Stomach smooth muscle (tissue), 2 donors: ENCODE data around the gene OR51I2.

ENCODE experiments used
- H3K27ac ChIP-seq: one replicate; pipeline ENCODE4 v1.7.0; 2013; ENCODE audit warnings: mild to moderate bottlenecking, low read length, inconsistent platforms
- H3K27me3 ChIP-seq, 2 donors: one replicate each; pipeline ENCODE4 v1.7.0; 2013; ENCODE audit warnings: low read length in 2 of 2; ENCODE audit not compliant: insufficient read depth in 2 of 2, control insufficient read depth in 1 of 2
- H3K36me3 ChIP-seq, 2 donors: one replicate each; pipeline ENCODE4 v1.7.0; 2013; ENCODE audit warnings: low read length in 2 of 2; ENCODE audit not compliant: control insufficient read depth in 2 of 2, insufficient read depth in 2 of 2
- H3K4me1 ChIP-seq: one replicate; pipeline ENCODE4 v1.7.0; 2013; ENCODE audit warnings: low read length; ENCODE audit not compliant: control insufficient read depth, insufficient read depth
- H3K4me3 ChIP-seq, 2 donors: one replicate each; pipeline ENCODE4 v1.7.0; 2013; ENCODE audit warnings: low read length in 2 of 2
- H3K9ac ChIP-seq, 2 donors: one replicate each; pipeline ENCODE4 v1.7.0; 2013; ENCODE audit warnings: low read length in 2 of 2, mild to moderate bottlenecking in 1 of 2
- H3K9me3 ChIP-seq, 2 donors: one replicate each; pipeline ENCODE4 v1.7.0; 2013; ENCODE audit warnings: low read length in 2 of 2; ENCODE audit not compliant: control insufficient read depth in 2 of 2
- donor health status: healthy.
- donor health status: Pancreatic carcinoma.

OR51I2 gene

DNA sequence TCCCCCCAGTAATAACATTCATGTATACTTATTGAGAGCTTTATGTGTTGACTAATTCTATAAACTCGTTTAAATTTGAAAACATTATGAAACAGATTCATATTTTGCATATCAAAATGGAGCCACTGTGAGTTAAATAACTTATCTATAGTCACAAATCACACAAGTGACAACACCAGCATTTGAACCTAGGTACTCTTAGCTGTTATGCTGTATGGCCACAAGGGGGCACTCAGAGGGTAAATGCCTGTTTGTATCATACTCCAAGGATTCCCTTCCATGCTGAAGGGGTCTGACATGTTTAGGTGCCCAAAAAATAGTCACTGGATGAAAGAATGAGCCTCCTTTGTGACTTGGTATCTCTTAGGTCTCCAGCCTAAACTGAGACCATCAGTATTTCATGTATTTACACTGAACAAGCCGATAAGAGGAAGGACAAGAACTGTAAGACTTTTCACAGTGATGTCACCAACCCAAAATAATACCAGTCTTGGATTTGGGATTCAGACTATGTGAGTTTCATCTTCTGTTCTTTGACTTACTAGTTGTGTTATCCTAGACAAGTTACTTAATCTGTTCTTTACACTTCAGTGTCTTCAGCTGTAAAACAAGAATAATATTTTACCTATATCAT lies 27.2 kb downstream of the OR51I2 start:
- no peaks in the 10 kb centered on the region for H3K36me3 ChIP-seq
- H3K27ac ChIP-seq: no peak overlapping the region
- no peaks in the 10 kb centered on the region for H3K27me3 ChIP-seq
- H3K9me3 ChIP-seq: no peaks in the 10 kb centered on the region
- no peaks in the 10 kb centered on the region for H3K4me1 ChIP-seq
- H3K4me3 ChIP-seq: no peak overlapping the region
- H3K9ac ChIP-seq: no peak overlapping the region

DNA sequence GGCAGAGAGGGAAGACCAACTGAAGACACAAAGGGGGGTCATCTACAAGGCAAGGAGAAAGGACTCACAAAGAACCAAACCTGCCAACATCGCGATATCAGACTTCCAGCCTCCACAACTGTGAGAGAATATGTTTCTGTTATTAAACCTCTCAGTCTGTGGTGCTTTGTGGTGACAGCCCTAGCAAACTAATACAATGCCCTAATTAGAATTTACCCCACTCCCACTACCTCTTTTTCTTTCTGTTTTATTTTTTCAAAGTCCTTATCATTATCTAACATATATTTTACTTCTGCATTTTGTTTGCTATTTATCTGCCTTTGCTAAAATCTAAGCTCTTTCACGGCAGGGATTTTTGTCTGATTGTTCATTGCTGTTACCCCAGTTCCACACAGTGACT lies 36.9 kb downstream of the OR51I2 start:
- Histone ChIP-seq H3K4me1 (no peaks in the 10 kb centered on the region), H3K27ac (no peak overlapping the region), H3K4me3 (no peak overlapping the region), H3K9ac (no peak overlapping the region), H3K27me3 (no peaks in the 10 kb centered on the region), H3K9me3 (peaks cover 0 to 3% of the 10 kb centered on the region in 2 donors), H3K36me3 (no peaks in the 10 kb centered on the region)

DNA sequence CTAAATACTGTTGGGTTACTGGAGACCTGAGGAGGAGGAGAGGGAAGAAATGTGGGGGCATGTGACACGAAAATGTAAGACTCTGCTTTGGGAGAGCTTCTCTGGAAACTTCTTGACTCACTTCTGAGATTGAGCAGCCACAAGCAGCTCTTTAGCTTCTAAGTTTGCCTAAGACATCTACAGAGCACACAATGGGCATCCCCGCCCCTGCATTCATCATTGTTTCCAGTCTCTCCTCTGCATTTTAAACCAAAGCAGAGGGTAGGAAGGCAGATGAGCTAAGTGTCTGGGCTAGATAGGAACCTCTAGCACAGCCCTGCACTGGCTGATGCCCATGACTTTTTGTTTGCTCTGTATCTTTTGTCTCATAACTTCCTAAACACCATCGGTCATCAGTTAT lies 37.3 kb downstream of the OR51I2 start:
- Histone ChIP-seq H3K9ac (no peak overlapping the region), H3K9me3 (peaks cover 0 to 3% of the 10 kb centered on the region in 2 donors), H3K36me3 (no peaks in the 10 kb centered on the region), H3K4me1 (no peaks in the 10 kb centered on the region), H3K27me3 (no peaks in the 10 kb centered on the region), H3K27ac (no peak overlapping the region), H3K4me3 (no peak overlapping the region)

DNA sequence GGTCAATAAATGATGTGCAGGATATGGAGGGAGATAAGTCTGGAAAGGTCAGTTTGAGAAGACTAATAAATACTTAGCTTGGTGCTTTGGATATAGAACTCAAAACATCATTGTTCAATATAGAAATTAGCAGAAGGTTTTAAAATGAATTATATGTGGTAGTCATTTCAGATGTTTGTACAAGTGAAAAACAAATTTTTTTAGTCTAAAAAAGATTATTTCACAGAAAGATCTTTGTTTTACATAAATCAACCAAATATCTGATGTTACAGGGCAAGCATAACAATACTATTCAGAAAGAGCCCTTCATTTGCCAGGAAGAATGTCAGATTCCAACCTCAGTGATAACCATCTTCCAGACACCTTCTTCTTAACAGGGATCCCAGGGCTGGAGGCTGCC lies 39.3 kb downstream of the OR51I2 start, which contains the start of gene OR52D1:
Gene OR52D1, plus strand, starts transcription at position 301 of the 400 bp plus-strand sequence. Its CDS starts 22 bp downstream, at position 323.
- Histone ChIP-seq H3K27ac (no peak within 1 kb of the TSS), H3K36me3 (no peaks in the 10 kb centered on the region), H3K27me3 (no peaks in the 10 kb centered on the region), H3K9ac (no peak within 1 kb of the TSS), H3K9me3 (peaks cover 0 to 3% of the 10 kb centered on the region in 2 donors), H3K4me1 (no peaks in the 10 kb centered on the region), H3K4me3 (no peak within 1 kb of the TSS)

DNA sequence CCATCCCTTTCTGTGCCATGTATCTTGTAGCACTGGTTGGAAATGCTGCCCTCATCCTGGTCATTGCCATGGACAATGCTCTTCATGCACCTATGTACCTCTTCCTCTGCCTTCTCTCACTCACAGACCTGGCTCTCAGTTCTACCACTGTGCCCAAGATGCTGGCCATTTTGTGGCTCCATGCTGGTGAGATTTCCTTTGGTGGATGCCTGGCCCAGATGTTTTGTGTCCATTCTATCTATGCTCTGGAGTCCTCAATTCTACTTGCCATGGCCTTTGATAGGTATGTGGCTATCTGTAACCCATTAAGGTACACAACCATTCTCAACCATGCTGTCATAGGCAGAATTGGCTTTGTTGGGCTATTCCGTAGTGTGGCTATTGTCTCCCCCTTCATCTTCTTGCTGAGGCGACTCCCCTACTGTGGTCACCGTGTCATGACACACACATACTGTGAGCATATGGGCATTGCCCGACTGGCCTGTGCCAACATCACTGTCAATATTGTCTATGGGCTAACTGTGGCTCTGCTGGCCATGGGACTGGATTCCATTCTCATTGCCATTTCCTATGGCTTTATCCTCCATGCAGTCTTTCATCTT lies 39.8 kb downstream of the OR51I2 start:
- H3K36me3 ChIP-seq: no peaks in the 10 kb centered on the region
- H3K4me1 ChIP-seq: no peaks in the 10 kb centered on the region
- no peaks in the 10 kb centered on the region for H3K27me3 ChIP-seq
- H3K27ac ChIP-seq: no peak overlapping the region
- H3K9me3 ChIP-seq: no peaks in the 10 kb centered on the region
- H3K9ac ChIP-seq: no peak overlapping the region
- no peak overlapping the region for H3K4me3 ChIP-seq

DNA sequence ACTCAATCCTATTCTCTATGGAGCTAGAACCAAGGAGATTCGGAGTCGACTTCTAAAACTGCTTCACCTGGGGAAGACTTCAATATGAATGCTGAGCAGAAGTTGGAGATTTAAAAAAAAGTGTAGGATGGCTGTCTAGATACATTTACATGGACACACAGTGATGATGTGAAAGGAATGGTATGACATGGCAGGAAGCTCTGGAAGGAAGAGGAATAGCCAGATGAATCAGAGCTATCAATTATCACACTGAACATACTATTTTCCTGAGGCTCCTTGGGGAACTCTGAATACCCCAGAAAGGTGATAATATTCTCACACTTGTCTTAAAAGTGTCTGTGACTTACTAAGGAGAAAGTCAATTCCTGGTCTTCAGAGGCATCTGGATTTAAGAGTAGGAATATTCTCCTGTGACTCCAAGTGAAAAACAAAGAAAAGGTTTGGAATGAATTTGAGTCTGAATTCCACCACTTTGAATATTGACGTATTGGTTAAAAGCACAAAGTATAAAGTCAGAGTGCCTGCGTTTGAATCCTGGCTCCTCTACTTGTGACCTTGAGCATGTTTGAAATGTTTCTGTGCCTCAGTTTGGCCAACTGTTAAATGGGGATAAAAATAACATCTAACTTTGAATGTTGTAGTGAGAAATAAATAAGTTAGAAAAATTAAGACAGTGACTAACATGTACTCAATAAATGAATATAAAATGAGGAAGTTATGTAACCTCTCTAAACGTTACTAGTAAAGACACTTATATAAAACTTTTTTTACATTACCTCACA lies 40.6 kb downstream of the OR51I2 start:
- H3K4me3 ChIP-seq: no peak overlapping the region
- H3K27ac ChIP-seq: no peak overlapping the region
- H3K9ac ChIP-seq: no peak overlapping the region
- no peaks in the 10 kb centered on the region for H3K4me1 ChIP-seq
- H3K9me3 ChIP-seq: no peaks in the 10 kb centered on the region
- no peaks in the 10 kb centered on the region for H3K36me3 ChIP-seq
- H3K27me3 ChIP-seq: no peaks in the 10 kb centered on the region

DNA sequence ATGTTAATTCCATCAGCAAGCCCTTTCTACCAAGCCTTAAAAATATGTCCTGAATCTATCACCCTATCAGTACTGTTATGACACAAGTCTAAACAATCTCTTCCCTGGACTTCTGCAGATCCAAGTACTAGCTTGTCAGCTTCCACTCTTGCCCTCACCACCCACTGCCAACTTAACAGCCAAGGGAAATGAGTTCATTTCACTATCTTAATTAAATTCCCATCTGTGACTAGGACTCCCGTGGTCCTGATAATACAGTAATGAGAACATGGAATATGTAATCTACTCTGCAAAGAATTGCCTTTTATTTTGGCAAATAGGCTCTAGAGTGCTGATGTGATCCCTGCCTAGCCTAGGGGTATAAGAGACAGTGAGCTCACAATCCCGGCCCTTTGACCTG lies 50.5 kb downstream of the OR51I2 start:
- H3K27me3 ChIP-seq: no peaks in the 10 kb centered on the region
- H3K27ac ChIP-seq: no peak overlapping the region
- no peaks in the 10 kb centered on the region for H3K36me3 ChIP-seq
- H3K9ac ChIP-seq: no peak overlapping the region
- H3K4me1 ChIP-seq: no peaks in the 10 kb centered on the region
- H3K9me3 ChIP-seq: no peaks in the 10 kb centered on the region
- H3K4me3 ChIP-seq: no peak overlapping the region

DNA sequence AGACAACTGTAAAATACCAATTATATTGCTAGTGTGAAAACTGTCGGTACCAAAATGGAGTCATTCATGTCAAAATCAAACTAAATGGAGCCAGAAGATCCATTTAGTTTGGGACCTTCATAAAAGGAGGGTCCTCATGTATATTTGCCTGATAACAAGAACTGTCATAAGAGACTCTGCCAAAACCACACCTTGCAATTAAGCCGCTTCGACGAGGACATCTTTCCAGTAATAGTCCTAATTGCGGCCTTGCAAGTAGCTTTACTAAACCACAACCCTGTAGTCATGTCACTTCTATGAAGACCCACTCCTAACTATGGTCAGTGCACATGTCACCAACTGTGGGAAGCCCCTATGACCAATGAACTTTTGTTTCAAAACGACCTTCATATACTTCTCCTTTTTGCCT lies 51.3 kb downstream of the OR51I2 start:
- H3K9me3 ChIP-seq: no peaks in the 10 kb centered on the region
- H3K36me3 ChIP-seq: no peaks in the 10 kb centered on the region
- H3K27ac ChIP-seq: no peak overlapping the region
- no peak overlapping the region for H3K9ac ChIP-seq
- no peaks in the 10 kb centered on the region for H3K4me1 ChIP-seq
- no peaks in the 10 kb centered on the region for H3K27me3 ChIP-seq
- H3K4me3 ChIP-seq: no peak overlapping the region

DNA sequence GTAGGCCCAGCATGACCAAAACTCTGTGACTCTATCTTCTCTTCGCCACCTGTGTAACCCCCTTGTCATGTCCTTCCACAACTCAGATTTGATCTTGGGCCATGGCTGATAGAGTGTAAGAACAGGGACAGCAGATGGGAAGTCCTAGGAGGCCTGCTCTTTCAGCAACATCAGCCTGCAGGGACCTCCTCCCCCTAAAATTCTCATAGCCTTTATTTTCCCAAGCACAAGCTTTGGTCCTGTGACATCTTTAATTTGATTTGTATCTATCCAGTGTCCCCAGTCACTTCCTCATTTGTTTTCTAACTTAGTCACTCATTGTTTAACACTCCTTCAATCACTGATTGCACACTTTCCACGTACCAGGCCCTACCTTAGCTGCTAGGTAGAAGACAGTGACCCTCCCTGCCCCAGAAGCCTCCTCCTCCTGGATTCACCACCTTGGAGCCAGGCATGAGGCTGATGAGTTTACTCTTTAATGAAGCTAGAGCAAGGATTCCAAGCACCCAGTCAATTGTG lies 55.3 kb downstream of the OR51I2 start:
- Histone ChIP-seq H3K36me3 (no peaks in the 10 kb centered on the region), H3K9me3 (no peaks in the 10 kb centered on the region), H3K9ac (no peak overlapping the region), H3K27ac (no peak overlapping the region), H3K4me1 (no peaks in the 10 kb centered on the region), H3K4me3 (no peak overlapping the region), H3K27me3 (peaks cover 0 to 2% of the 10 kb centered on the region in 2 donors)

DNA sequence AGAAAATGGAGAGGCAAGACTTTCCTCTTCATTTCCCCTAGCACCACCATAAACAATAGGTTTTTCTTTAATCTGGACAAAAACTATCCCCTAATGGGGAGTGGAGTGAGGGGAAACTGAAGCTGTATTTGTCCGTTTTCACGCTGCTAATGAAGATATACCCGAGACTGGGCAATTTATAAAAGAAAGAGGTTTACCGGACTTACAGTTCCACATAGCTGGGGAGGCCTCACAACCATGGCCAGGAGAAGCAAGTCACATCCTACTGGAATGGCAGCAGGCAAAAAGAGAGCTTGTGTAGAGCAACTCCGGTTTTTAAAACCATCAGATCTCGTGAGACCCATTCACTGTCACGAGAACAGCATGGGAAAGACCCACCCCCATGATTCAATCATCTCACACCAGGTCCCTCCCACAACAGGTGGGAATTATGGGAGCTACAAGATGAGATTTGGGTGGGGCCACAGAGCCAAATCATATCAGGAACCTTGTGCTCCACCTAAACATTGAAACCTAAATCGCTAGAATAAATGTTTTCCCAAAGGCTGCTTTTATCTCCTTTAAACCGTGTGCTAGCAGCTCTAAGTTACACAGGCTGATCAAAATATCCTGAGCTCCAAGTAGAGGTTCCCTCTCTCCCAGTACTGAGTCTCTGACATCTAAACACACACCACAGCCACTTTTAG lies 56.4 kb downstream of the OR51I2 start:
- H3K27me3 ChIP-seq: peaks cover 0 to 2% of the 10 kb centered on the region in 2 donors
- no peaks in the 10 kb centered on the region for H3K36me3 ChIP-seq
- no peaks in the 10 kb centered on the region for H3K9me3 ChIP-seq
- H3K4me1 ChIP-seq: no peaks in the 10 kb centered on the region
- no peak overlapping the region for H3K27ac ChIP-seq
- H3K4me3 ChIP-seq: no peak overlapping the region
- no peak overlapping the region for H3K9ac ChIP-seq
